Measurements from ENCODE around the gene MYOZ1.

- TF ChIP-seq POLR2A (IDR thresholded peaks at IDR 0.05) (peak in 1 of 2 donors; percentile 54), CTCF (IDR thresholded peaks at IDR 0.05 in 4 of 5, conservative IDR thresholded peaks at IDR 0.05 in 1 of 5) (no peak)
Measured at GRCh38 chr10:73625884-73626752, 15.2 kb downstream of the MYOZ1 start.
